Liver (tissue), 4 donors: Measurements from ENCODE around the gene ALDH1A1. TPM values are rescaled to one million over a fixed set of nuclear protein-coding genes. Genes with fewer than 3 reads are reported as not detected.

Experiments
- polyA plus RNA-seq, 2 donors: library from polyadenylated mRNA; stranded (reverse) in 1 of 2; unstranded in 1 of 2; fragments of 200-250 nt in 1 of 2; fragments of >200 nt in 1 of 2; fragmentation: Nextera tagmentation in 1 of 2; extraction: Ambion mirVana in 1 of 2; gene quantifications; one replicate each; pipeline versions ENCODE4 v1.2.1 to v1.2.3, GENCODE V29; 2013 to 2015
- total RNA-seq, 2 donors: library from RNA; depleted of rRNA; stranded (reverse); fragments of >200 nt; gene quantifications; one replicate each; pipeline ENCODE4 v1.2.3, GENCODE V29; 2014
- donor health status: healthy.
- donor health status: healthy.
- donor health status: healthy.

The ALDH1A1 gene
- total and polyA plus RNA-seq, 4 donors: 118 to 433 (median 193) TPM

Other genes starting within 250 kb of the ALDH1A1 start
- 10 to 100 TPM; 15.6 to 28.6 TPM for gene ANXA1, start 198.8 kb upstream of the ALDH1A1 start, total RNA-seq
- gene ANXA1, start 198.8 kb upstream of the ALDH1A1 start, polyA plus RNA-seq: 10 to 100 TPM in 1 of 2 donors, 1 to 10 TPM in 1; 4.8 to 13.3 TPM